ENCODE results near the gene AOPEP.

The AOPEP gene

GRCh38 chr9:94894094-94894699 is 167.7 kb downstream of the AOPEP start:
- Histone ChIP-seq H3F3A (ENCODE audit: control insufficient read depth, insufficient read depth) (no peaks in the 10 kb centered on the region), H3K9me3 (ENCODE audit: control insufficient read depth, insufficient read depth, low read length) (peaks cover 7% of the 10 kb centered on the region), H4K20me1 (ENCODE audit: control insufficient read depth, insufficient read depth, low read depth, low read length) (no peaks in the 10 kb centered on the region), H3K4me3 (ENCODE audit: low read length) (no peak overlapping the region), H3K4me2 (ENCODE audit: low read length) (no peak overlapping the region), H3K27ac (ENCODE audit: low read depth, low read length) (no peak overlapping the region), H3K9me2 (replicated peaks; ENCODE audit: control insufficient read depth, low read length) (no peaks in the 10 kb centered on the region), H3K4me1 (ENCODE audit: control insufficient read depth, low read length) (no peaks in the 10 kb centered on the region), H3K36me3 (ENCODE audit: control insufficient read depth, low read length) (no peaks in the 10 kb centered on the region), H3K79me2 (ENCODE audit: control insufficient read depth, low read length) (no peaks in the 10 kb centered on the region), H3K27me3 (ENCODE audit: control insufficient read depth, low read length) (no peaks in the 10 kb centered on the region)
- no peak for TF ChIP-seq EZH2phosphoT487 (IDR thresholded peaks at IDR 0.05; ENCODE audit: borderline replicate concordance, low read length)
- TF ChIP-seq, protein P1, sequence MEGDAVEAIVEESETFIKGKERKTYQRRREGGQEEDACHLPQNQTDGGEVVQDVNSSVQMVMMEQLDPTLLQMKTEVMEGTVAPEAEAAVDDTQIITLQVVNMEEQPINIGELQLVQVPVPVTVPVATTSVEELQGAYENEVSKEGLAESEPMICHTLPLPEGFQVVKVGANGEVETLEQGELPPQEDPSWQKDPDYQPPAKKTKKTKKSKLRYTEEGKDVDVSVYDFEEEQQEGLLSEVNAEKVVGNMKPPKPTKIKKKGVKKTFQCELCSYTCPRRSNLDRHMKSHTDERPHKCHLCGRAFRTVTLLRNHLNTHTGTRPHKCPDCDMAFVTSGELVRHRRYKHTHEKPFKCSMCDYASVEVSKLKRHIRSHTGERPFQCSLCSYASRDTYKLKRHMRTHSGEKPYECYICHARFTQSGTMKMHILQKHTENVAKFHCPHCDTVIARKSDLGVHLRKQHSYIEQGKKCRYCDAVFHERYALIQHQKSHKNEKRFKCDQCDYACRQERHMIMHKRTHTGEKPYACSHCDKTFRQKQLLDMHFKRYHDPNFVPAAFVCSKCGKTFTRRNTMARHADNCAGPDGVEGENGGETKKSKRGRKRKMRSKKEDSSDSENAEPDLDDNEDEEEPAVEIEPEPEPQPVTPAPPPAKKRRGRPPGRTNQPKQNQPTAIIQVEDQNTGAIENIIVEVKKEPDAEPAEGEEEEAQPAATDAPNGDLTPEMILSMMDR (IDR thresholded peaks at IDR 0.05; ENCODE audit: low read depth, low read length, poor library complexity, severe bottlenecking) = no peak

DNA sequence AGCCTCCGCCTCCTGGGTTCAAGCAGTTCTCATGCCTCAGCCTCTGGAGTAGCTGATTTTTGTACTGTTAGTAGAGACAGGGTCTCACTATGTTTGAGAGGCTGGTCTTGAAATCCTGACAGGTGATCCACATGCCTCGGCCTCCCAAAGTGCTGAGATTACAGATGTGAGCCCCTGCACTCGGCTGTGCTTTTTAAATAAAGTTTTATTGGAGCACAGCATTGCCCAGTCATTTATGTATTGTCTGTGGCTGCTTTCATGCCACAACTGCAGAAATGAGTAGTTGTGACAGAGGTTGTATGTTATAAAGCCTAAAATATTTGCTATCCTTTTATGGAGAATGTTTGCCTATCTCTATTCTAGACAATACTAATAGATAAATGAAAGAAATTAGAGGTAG is 169.2 kb downstream of the AOPEP start:
- Histone ChIP-seq H3K4me3 (ENCODE audit: low read length) (no peak overlapping the region), H3K4me2 (ENCODE audit: low read length) (no peak overlapping the region), H3K27me3 (ENCODE audit: control insufficient read depth, low read length) (no peaks in the 10 kb centered on the region), H3K36me3 (ENCODE audit: control insufficient read depth, low read length) (no peaks in the 10 kb centered on the region), H3K27ac (ENCODE audit: low read depth, low read length) (no peak overlapping the region), H3F3A (ENCODE audit: control insufficient read depth, insufficient read depth) (no peaks in the 10 kb centered on the region), H3K4me1 (ENCODE audit: control insufficient read depth, low read length) (no peaks in the 10 kb centered on the region), H3K9me2 (replicated peaks; ENCODE audit: control insufficient read depth, low read length) (no peaks in the 10 kb centered on the region), H3K9me3 (ENCODE audit: control insufficient read depth, insufficient read depth, low read length) (peaks cover 7% of the 10 kb centered on the region), H4K20me1 (ENCODE audit: control insufficient read depth, insufficient read depth, low read depth, low read length) (no peaks in the 10 kb centered on the region), H3K79me2 (ENCODE audit: control insufficient read depth, low read length) (no peaks in the 10 kb centered on the region)
- TF ChIP-seq, protein P1 (IDR thresholded peaks at IDR 0.05; ENCODE audit: low read depth, low read length, poor library complexity, severe bottlenecking) = no peak
- TF ChIP-seq EZH2phosphoT487 (IDR thresholded peaks at IDR 0.05; ENCODE audit: borderline replicate concordance, low read length) = no peak

DNA sequence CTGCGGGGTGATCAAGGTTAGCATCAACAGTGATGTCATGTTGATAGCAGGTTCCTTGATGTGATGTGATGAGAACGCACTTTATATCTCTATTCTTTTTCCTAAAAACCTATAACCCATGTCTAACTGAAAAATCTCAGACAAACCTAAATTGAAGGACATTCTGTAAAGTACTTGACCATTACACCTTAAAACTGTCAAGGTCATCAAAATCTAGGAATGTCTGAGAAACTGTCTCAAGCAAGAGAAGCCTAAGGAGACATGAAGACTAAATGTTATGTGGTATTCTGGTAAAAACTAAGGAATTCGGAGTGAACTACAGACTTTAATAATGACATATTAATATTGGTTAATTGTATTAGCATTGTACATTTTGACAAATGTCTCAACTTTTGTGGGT is 170.0 kb downstream of the AOPEP start:
- H3K9me3 ChIP-seq (ENCODE audit: control insufficient read depth, insufficient read depth, low read length) = no peaks in the 10 kb centered on the region
- H3K27me3 ChIP-seq (ENCODE audit: control insufficient read depth, low read length) = no peaks in the 10 kb centered on the region
- H3K36me3 ChIP-seq (ENCODE audit: control insufficient read depth, low read length) = no peaks in the 10 kb centered on the region
- H3K4me2 ChIP-seq (ENCODE audit: low read length) = no peak overlapping the region
- H3K79me2 ChIP-seq (ENCODE audit: control insufficient read depth, low read length) = no peaks in the 10 kb centered on the region
- no peaks in the 10 kb centered on the region for H3F3A ChIP-seq (ENCODE audit: control insufficient read depth, insufficient read depth)
- no peaks in the 10 kb centered on the region for H4K20me1 ChIP-seq (ENCODE audit: control insufficient read depth, insufficient read depth, low read depth, low read length)
- H3K9me2 ChIP-seq (replicated peaks; ENCODE audit: control insufficient read depth, low read length) = no peaks in the 10 kb centered on the region
- H3K27ac ChIP-seq (ENCODE audit: low read depth, low read length) = no peak overlapping the region
- no peak for TF ChIP-seq EZH2phosphoT487 (IDR thresholded peaks at IDR 0.05; ENCODE audit: borderline replicate concordance, low read length)
- TF ChIP-seq, protein P1 (IDR thresholded peaks at IDR 0.05; ENCODE audit: low read depth, low read length, poor library complexity, severe bottlenecking) = no peak
- H3K4me3 ChIP-seq (ENCODE audit: low read length) = no peak overlapping the region
- no peaks in the 10 kb centered on the region for H3K4me1 ChIP-seq (ENCODE audit: control insufficient read depth, low read length)

All from DOHH2 (cell line).